K562 (cell line): ENCODE results near the gene ZNF180. TPM values are rescaled to one million over a fixed set of nuclear protein-coding genes. Genes with fewer than 3 reads are reported as not detected.

ENCODE experiments used
- EHMT2 ChIP-seq: fragments of 450-650 bp; IDR thresholded peaks from 2 replicates; pipeline ENCODE4 v1.6.1; 2018; ENCODE audit warnings: antibody characterized with exemption
- HBP1 ChIP-seq: fragments of 450-650 bp; formaldehyde crosslinking; IDR thresholded peaks from 2 replicates; pipeline ENCODE4 v1.4.0; 2022; ENCODE audit warnings: missing genetic modification characterization
- KHSRP ChIP-seq: fragments of 450-650 bp; IDR thresholded peaks from 2 replicates; pipeline ENCODE4 v1.6.1; 2017
- L3MBTL2 ChIP-seq: fragments of 450-650 bp; IDR thresholded peaks from 2 replicates; pipeline ENCODE4 v1.6.1; 2016; ENCODE audit warnings: mild to moderate bottlenecking, moderate library complexity
- MCM3 ChIP-seq: fragments of 450-650 bp; IDR thresholded peaks from 2 replicates; pipeline ENCODE4 v1.6.1; 2016
- SRSF1 ChIP-seq: fragments of 200-400 bp; formaldehyde crosslinking; IDR thresholded peaks from 2 replicates; pipeline ENCODE4 v1.6.1; 2017; ENCODE audit warnings: mild to moderate bottlenecking, low read depth, low read length, moderate library complexity
- ZBTB40 ChIP-seq, 2 experiments: fragments of 450-650 bp in 1 of 2; sonication (generic) in 1 of 2; formaldehyde crosslinking in 1 of 2; IDR thresholded peaks; 2 replicates each; pipeline versions ENCODE4 v1.7.1 to v1.9.0; 2016 to 2022; ENCODE audit warnings: inconsistent platforms in 1 of 2, mild to moderate bottlenecking in 1 of 2, missing genetic modification reagents in 1 of 2
- ZEB2 ChIP-seq: fragments of 450-650 bp; IDR thresholded peaks from 2 replicates; pipeline ENCODE4 v1.6.1; 2016
- polyA plus RNA-seq, 8 experiments: library from polyadenylated mRNA; depleted of rRNA in 4 of 8; stranded (reverse) in 5 of 8; unstranded in 3 of 8; fragments of >200 nt; fragmentation: Nextera tagmentation in 2 of 8; fragmentation: Illumina TruSeq in 1 of 8; extraction: Ambion mirVana in 2 of 8; extraction: Trizol in 1 of 8; gene quantifications; 2 replicates each; pipeline versions ENCODE4 v1.2.1 to v1.2.3, GENCODE V29; 2011 to 2014; ENCODE audit warnings: inconsistent platforms in 1 of 8, missing spikeins in 1 of 8
- total RNA-seq, 7 experiments: library from RNA; depleted of rRNA in 6 of 7; stranded (reverse); fragments of >200 nt in 6 of 7; fragmentation: Illumina TruSeq in 2 of 7; extraction: Trizol in 2 of 7; gene quantifications; 2 replicates each; pipeline versions ENCODE4 v1.2.1 to v1.2.3, GENCODE V29; 2011 to 2021; ENCODE audit warnings: low replicate concordance in 1 of 7
- TF ChIP-seq, protein P1 (sequence below): fragments of 250-450 bp; sonication (Bioruptor Pico); IDR thresholded peaks from 2 replicates; pipeline ENCODE4 v1.9.0; 2021; ENCODE audit warnings: mild to moderate bottlenecking, inconsistent platforms
- TF ChIP-seq, protein P2 (sequence below): fragments of 250-450 bp; sonication (Bioruptor Pico); IDR thresholded peaks from 2 replicates; pipeline ENCODE4 v1.4.0; 2020; ENCODE audit warnings: mild to moderate bottlenecking
- TF ChIP-seq, protein P3 (sequence below): sonication (generic); formaldehyde crosslinking; IDR thresholded peaks from 2 replicates; pipeline ENCODE4 v1.8.0; 2022; ENCODE audit warnings: mild to moderate bottlenecking, missing genetic modification reagents

ZNF180 gene
- total and polyA plus RNA-seq, 9 of the 15 experiments (the other 6 are each of a cell fraction or from before 2014, with no cell fraction given): 1.8 to 8.7 (median 5.9) TPM

GRCh38 chr19:44447916-44448674 is 52.2 kb downstream of the ZNF180 start, which contains the start of gene ZNF229 (continued):
- TF ChIP-seq, protein P1, sequence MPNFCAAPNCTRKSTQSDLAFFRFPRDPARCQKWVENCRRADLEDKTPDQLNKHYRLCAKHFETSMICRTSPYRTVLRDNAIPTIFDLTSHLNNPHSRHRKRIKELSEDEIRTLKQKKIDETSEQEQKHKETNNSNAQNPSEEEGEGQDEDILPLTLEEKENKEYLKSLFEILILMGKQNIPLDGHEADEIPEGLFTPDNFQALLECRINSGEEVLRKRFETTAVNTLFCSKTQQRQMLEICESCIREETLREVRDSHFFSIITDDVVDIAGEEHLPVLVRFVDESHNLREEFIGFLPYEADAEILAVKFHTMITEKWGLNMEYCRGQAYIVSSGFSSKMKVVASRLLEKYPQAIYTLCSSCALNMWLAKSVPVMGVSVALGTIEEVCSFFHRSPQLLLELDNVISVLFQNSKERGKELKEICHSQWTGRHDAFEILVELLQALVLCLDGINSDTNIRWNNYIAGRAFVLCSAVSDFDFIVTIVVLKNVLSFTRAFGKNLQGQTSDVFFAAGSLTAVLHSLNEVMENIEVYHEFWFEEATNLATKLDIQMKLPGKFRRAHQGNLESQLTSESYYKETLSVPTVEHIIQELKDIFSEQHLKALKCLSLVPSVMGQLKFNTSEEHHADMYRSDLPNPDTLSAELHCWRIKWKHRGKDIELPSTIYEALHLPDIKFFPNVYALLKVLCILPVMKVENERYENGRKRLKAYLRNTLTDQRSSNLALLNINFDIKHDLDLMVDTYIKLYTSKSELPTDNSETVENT (CRISPR knock-in tag): no peak
- TF ChIP-seq L3MBTL2 (peak; percentile 56), KHSRP (no peak), HBP1 (CRISPR knock-in tag) (no peak), MCM3 (no peak), EHMT2 (0 out of 2 replicates have a peak, but pooled peaks have one; percentile 47), ZEB2 (no peak), SRSF1 (no peak), ZBTB40 (IDR thresholded peaks at IDR 0.05) (peak; percentile 90), ZBTB40 (CRISPR knock-in tag; IDR thresholded peaks at IDR 0.05) (no peak)
- TF ChIP-seq, protein P2, sequence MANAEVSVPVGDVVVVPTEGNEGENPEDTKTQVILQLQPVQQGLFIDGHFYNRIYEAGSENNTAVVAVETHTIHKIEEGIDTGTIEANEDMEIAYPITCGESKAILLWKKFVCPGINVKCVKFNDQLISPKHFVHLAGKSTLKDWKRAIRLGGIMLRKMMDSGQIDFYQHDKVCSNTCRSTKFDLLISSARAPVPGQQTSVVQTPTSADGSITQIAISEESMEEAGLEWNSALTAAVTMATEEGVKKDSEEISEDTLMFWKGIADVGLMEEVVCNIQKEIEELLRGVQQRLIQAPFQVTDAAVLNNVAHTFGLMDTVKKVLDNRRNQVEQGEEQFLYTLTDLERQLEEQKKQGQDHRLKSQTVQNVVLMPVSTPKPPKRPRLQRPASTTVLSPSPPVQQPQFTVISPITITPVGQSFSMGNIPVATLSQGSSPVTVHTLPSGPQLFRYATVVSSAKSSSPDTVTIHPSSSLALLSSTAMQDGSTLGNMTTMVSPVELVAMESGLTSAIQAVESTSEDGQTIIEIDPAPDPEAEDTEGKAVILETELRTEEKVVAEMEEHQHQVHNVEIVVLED (CRISPR knock-in tag): 0 out of 2 replicates have a peak, but pooled peaks have one; percentile 47
- TF ChIP-seq, protein P3, sequence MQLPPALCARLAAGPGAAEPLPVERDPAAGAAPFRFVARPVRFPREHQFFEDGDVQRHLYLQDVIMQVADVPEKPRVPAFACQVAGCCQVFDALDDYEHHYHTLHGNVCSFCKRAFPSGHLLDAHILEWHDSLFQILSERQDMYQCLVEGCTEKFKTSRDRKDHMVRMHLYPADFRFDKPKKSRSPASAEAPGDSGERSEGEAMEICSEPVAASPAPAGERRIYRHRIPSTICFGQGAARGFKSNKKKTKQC (CRISPR knock-in tag): 0 out of 2 replicates have a peak, but pooled peaks have one; percentile 36
